Spleen (tissue), 11 donors: Measurements from ENCODE around the gene MMP2. TPM values are rescaled to one million over a fixed set of nuclear protein-coding genes. Genes with fewer than 3 reads are reported as not detected.

Source experiments
- DNase-seq: peaks from one replicate; pipeline ENCODE4 v3.0.0-alpha.2; 2020
- H3K27ac ChIP-seq, 8 donors: fragments of 200-600 bp; sonication (generic) in 7 of 8; 1 replicate in 4 of 8; 2 replicates in 4 of 8; pipeline versions ENCODE4 v1.5.0 to v1.8.0; 2016 to 2021; ENCODE audit warnings: inconsistent platforms in 4 of 8, mild to moderate bottlenecking in 4 of 8, moderate library complexity in 1 of 8
- H3K27me3 ChIP-seq, 7 donors: fragments of 200-600 bp; sonication (generic) in 6 of 7; replicated peaks in 1 of 7; 1 replicate in 4 of 7; 2 replicates in 3 of 7; pipeline versions ENCODE4 v1.5.0 to v1.8.0; 2016 to 2021; ENCODE audit warnings: inconsistent platforms in 3 of 7, mild to moderate bottlenecking in 1 of 7
- H3K36me3 ChIP-seq, 6 donors: fragments of 200-600 bp; sonication (generic) in 5 of 6; 1 replicate in 4 of 6; 2 replicates in 2 of 6; pipeline versions ENCODE4 v1.5.0 to v1.8.0; 2016 to 2021; ENCODE audit warnings: inconsistent platforms in 2 of 6
- H3K4me1 ChIP-seq, 6 donors: fragments of 200-600 bp; sonication (generic) in 5 of 6; 1 replicate in 3 of 6; 2 replicates in 3 of 6; pipeline versions ENCODE4 v1.5.0 to v1.8.0; 2016 to 2021; ENCODE audit warnings: inconsistent platforms in 3 of 6
- H3K4me3 ChIP-seq, 8 donors: fragments of 200-600 bp; sonication (generic) in 7 of 8; 1 replicate in 4 of 8; 2 replicates in 4 of 8; pipeline versions ENCODE4 v1.5.0 to v1.8.0; 2016 to 2021; ENCODE audit warnings: inconsistent platforms in 4 of 8, mild to moderate bottlenecking in 4 of 8, moderate library complexity in 2 of 8
- H3K9me3 ChIP-seq, 8 donors: fragments of 200-600 bp; sonication (generic) in 7 of 8; 1 replicate in 4 of 8; 2 replicates in 4 of 8; pipeline versions ENCODE4 v1.5.0 to v1.8.0; 2016 to 2021; ENCODE audit warnings: inconsistent platforms in 4 of 8
- CTCF ChIP-seq, 11 experiments: fragments of 200-600 bp in 7 of 11; fragments of 450-650 bp in 4 of 11; sonication (generic) in 4 of 11; IDR thresholded peaks in 8 of 11; conservative IDR thresholded peaks in 3 of 11; 1 replicate in 7 of 11; 2 replicates in 4 of 11; pipeline versions ENCODE4 v1.4.0 to v1.8.0; 2016 to 2021; ENCODE audit warnings: antibody characterized with exemption in 11 of 11, inconsistent platforms in 4 of 11, mild to moderate bottlenecking in 1 of 11
- POLR2A ChIP-seq, 3 donors: fragments of 450-650 bp; IDR thresholded peaks; one replicate each; pipeline ENCODE4 v1.5.1; 2017; ENCODE audit warnings: antibody characterized with exemption in 3 of 3, mild to moderate bottlenecking in 1 of 3
- POLR2AphosphoS5 ChIP-seq, 3 donors: sonication (generic); formaldehyde crosslinking; IDR thresholded peaks; one replicate each; pipeline ENCODE4 v1.5.1; 2017; ENCODE audit warnings: antibody characterized with exemption in 3 of 3
- WGBS, 5 donors: extraction: QIAGEN DNeasy Blood & Tissue Kit in 3 of 5; methylation state at CpG; one replicate each; pipeline versions ENCODE4 v1.1.5 to v1.1.7; 2013 to 2018; 5-methylcytosine and 5-hydroxymethylcytosine counted together
- intact Hi-C: fragments of 100-400 bp; cut with DNase I; formaldehyde crosslinking; loops from one replicate; pipeline ENCODE4 v1.15.0; 2023; ENCODE audit warnings: low total_unique reads
- polyA plus RNA-seq, 3 donors: library from polyadenylated mRNA; stranded (reverse); fragments of 200-250 nt; gene quantifications; one replicate each; pipeline ENCODE4 v1.2.1, GENCODE V29; 2013
- total RNA-seq, 7 donors: library from RNA; depleted of rRNA in 3 of 7; stranded (reverse); fragments of >200 nt in 3 of 7; fragmentation: NEBNext Ultra II Directional in 4 of 7; extraction: Animal tissue kit (Norgen Biotek cat#: 25700) in 4 of 7; gene quantifications; one replicate each; pipeline versions ENCODE4 v1.1.0 to v1.2.1, GENCODE V29; 2016 to 2021
- donor health status: healthy with polysubstance abuse.
- donor health status: DM: no; HTN: no; CAD: no; lungs with moderate emphysema.
- donor health status: DM: no; HTN: no; CAD: no.
- donor health status: Bipolar disorder and iron deficiency.
- donor health status: healthy.
- donor health status: DM: no; HTN: no; CAD: no.
- donor health status: DM: yes; HTN: yes; CAD: no.

The MMP2 gene
- total and polyA plus RNA-seq, 10 donors = 5.0 to 162 (median 51.3) TPM

DNA sequence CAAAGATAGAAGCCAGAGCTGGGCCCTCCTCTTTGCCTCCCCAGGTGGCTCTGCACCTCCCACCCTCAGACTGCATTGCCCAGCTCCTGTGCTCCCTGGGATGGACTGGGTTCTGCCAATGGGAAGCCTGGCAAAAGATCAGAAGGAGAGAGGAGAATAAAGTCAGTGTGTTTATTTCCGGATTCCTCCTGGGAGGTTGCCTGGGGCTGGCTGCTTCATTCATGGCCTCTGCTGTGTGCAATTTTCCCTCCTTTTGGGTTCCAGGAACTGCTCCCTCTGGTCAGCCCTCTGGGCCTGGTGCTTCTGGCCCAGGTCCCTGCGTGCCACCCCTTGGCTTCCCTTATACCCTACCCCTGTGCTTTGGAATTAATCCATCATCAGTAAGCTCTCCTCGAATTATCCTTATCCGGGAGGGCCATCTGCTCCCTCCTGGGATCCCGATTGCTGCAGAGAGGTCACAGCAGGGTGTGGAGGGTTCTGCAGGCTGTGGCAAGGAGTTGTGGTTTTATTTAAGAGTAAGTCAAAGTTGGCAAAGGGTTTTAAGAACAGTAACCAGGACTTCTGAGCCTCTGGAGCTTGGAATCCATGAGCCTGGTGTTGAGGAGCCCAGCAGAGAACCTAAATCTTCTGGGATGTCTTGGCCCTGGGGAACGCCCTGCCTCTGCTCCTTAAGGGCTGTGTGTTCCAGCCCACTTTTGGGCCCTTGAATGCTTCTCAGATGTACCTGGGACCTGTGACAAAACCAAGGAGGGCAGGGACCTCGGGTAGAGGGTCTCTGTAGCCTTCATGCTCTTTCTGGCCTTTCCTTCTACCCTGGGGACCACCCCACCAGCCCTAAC lies 8.2 kb upstream of the MMP2 start:
- no peak for DNase-seq
- H3K36me3 ChIP-seq = no peaks in the 10 kb centered on the region
- H3K4me1 ChIP-seq = no peaks in the 10 kb centered on the region
- H3K4me3 ChIP-seq = no peak overlapping the region
- no peaks in the 10 kb centered on the region for H3K27me3 ChIP-seq
- TF ChIP-seq POLR2AphosphoS5 (IDR thresholded peaks at IDR 0.05) = no peak
- no peak for TF ChIP-seq POLR2A (IDR thresholded peaks at IDR 0.05)
- no peak for TF ChIP-seq CTCF (IDR thresholded peaks at IDR 0.05 in 8 of 11, conservative IDR thresholded peaks at IDR 0.05 in 3 of 11)
- 63 to 81% (median 79%) methylated on average over 7 of the region's 7 CpGs for WGBS, 5 donors
- no peaks in the 10 kb centered on the region for H3K9me3 ChIP-seq
- no peak overlapping the region for H3K27ac ChIP-seq
- intact Hi-C loops = no loop called here

DNA sequence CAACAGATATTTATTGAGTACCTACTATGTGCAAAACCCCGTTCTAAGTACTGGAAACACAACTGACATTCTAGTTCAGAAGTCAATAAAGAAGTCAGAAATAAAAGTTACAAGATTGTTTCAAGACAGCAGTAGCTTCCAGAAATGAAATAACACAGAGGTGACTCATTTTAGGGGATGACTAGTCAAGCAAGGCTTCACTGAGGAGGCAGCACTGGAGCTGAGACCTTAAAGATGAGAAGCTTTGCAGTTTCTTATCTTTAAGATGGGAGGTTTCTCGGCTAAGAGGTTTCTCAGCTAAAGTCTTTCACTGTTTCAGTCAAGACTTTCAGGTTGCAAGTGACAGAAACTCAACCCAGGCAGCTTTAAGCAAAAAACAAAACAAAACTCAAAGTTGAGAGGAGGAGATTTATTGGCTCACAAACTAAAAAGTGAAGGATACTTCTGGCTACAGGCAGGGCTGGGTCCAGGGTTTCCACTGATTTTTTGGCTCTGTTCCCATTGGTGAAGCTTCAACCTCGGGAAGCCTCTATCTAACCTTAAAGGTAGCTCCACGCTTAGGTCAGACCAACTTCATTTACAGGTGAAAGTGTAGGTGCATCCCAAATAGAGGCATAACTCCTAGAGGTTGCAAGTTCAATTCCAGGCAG lies 7.4 kb upstream of the MMP2 start:
- TF ChIP-seq CTCF (IDR thresholded peaks at IDR 0.05 in 8 of 11, conservative IDR thresholded peaks at IDR 0.05 in 3 of 11) (no peak), POLR2A (IDR thresholded peaks at IDR 0.05) (no peak), POLR2AphosphoS5 (IDR thresholded peaks at IDR 0.05) (no peak)
- DNase-seq = no peak
- Histone ChIP-seq H3K27ac (no peak overlapping the region), H3K4me3 (no peak overlapping the region), H3K9me3 (no peaks in the 10 kb centered on the region), H3K27me3 (no peaks in the 10 kb centered on the region), H3K36me3 (no peaks in the 10 kb centered on the region), H3K4me1 (no peaks in the 10 kb centered on the region)
- 67 to 82% (median 70%) methylated on average over 4 of the region's 4 CpGs for whole genome bisulfite sequencing, 5 donors
- intact Hi-C loops = no loop called here

DNA sequence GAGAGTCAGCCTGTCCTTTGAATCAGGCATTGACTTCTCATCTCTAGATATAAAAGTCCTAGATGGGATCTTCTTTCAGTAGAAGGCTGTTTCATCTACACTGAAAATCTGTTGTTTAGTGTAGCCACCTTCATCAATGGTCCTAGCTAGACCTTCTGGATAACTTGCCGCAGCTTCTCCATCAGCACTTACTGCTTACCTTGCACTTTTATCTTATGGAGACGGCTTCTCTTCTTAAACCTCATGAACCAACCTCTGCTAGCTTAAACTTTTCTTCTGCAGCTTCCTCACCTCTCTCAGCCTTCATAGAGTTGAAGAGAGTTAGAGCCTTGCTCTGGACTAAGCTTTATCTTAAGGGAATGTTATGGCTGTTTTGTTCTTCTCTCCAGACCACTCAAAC lies 5.4 kb upstream of the MMP2 start:
- Histone ChIP-seq H3K4me3 (no peak overlapping the region), H3K4me1 (peaks cover 0 to 6% (median 0%) of the 10 kb centered on the region in 6 donors), H3K27me3 (peaks cover 0 to 16% (median 5%) of the 10 kb centered on the region in 7 donors), H3K9me3 (no peaks in the 10 kb centered on the region), H3K36me3 (no peaks in the 10 kb centered on the region), H3K27ac (no peak overlapping the region)
- WGBS, 5 donors = 92 to 98% (median 96%) methylated on average over 2 of the region's 2 CpGs
- intact Hi-C loops = no loop called here
- DNase-seq = no peak
- TF ChIP-seq CTCF (IDR thresholded peaks at IDR 0.05 in 8 of 11, conservative IDR thresholded peaks at IDR 0.05 in 3 of 11) (no peak), POLR2AphosphoS5 (IDR thresholded peaks at IDR 0.05) (no peak), POLR2A (IDR thresholded peaks at IDR 0.05) (no peak)

- 80 to 90% (median 87%) methylated on average over 3 of the region's 3 CpGs for WGBS, 5 donors
- peaks cover 0 to 29% (median 17%) of the 10 kb centered on the region in 7 donors for H3K27me3 ChIP-seq
- TF ChIP-seq POLR2A (IDR thresholded peaks at IDR 0.05) = no peak
- no peak for TF ChIP-seq POLR2AphosphoS5 (IDR thresholded peaks at IDR 0.05)
- no peak for TF ChIP-seq CTCF (IDR thresholded peaks at IDR 0.05 in 8 of 11, conservative IDR thresholded peaks at IDR 0.05 in 3 of 11)
- peak overlapping the region in 2 of 8 donors; percentile 69 to 86 for H3K27ac ChIP-seq
- no peak overlapping the region for H3K4me3 ChIP-seq
- H3K4me1 ChIP-seq = peaks cover 0 to 18% (median 6%) of the 10 kb centered on the region in 6 donors
- H3K9me3 ChIP-seq = no peaks in the 10 kb centered on the region
- intact Hi-C loops = no loop called here
- no peak for DNase-seq
- H3K36me3 ChIP-seq = no peaks in the 10 kb centered on the region
These were observed 4.2 kb upstream of the MMP2 start for GRCh38 chr16:55474821-55475220.
